ENCODE data around the gene KNCN. TPM values are rescaled to one million over a fixed set of nuclear protein-coding genes. Genes with fewer than 3 reads are reported as not detected.

Gene KNCN
- total and polyA plus RNA-seq, 10 of the 15 experiments (the other 5 are each of a cell fraction or from before 2014, with no cell fraction given), result not detected

GRCh38 chr1:46592823-46593222, 41.4 kb upstream of the KNCN start (continued):
- TF ChIP-seq ZBTB33 (IDR thresholded peaks at IDR 0.05) (no peak), STAT3 (IDR thresholded peaks at IDR 0.05; ENCODE audit: low read depth, low read length) (no peak), JUNB (IDR thresholded peaks at IDR 0.05) (no peak), KAT2A (conservative IDR thresholded peaks at IDR 0.05; ENCODE audit: control insufficient read depth, low read depth, low read length) (no peak), TARDBP (IDR thresholded peaks at IDR 0.05; ENCODE audit: borderline replicate concordance) (no peak)

GRCh38 chr1:46589529-46589928, 38.1 kb upstream of the KNCN start:
- intact Hi-C loops (cut with micrococcal nuclease; ENCODE audit: unreplicated experiment), result no loop called here
- ChIA-PET RAD21 (ENCODE audit: unreplicated experiment) (no interaction called here), POLR2A (no interaction called here), CTCF (no interaction called here), SMC1A (ENCODE audit: uncharacterized antibody, unreplicated experiment) (interaction anchor here (1.3 kb wide), 1 partner anchor 9 kb away, joined by 4 read pairs; no protein-coding TSS in a partner anchor)
- WGBS (ENCODE audit: insufficient coverage, insufficient replicate concordance, low lambda C conversion rate, missing lambda C conversion rate), result 98% methylated on average over 3 of the region's 3 CpGs
- H3K9ac ChIP-seq (ENCODE audit: control insufficient read depth, insufficient read depth, low read length), result no peak overlapping the region
- no TSS peak for BruUV-seq (replicated peaks)
- in situ Hi-C loops (cut with MboI), result no loop called here
- ATAC-seq (no peak), FAIRE-seq (no peak), DNase-seq (ENCODE audit: low read depth, low spot score) (no peak)
- H3K27ac ChIP-seq (ENCODE audit: control insufficient read depth, insufficient read depth), result no peak overlapping the region
- H4K20me1 ChIP-seq (ENCODE audit: control insufficient read depth, insufficient read depth), result no peaks in the 10 kb centered on the region
- no peak overlapping the region for H3K4me3 ChIP-seq
- no peaks in the 10 kb centered on the region; the same call in 2 of the 3 replicates for H3K9me3 ChIP-seq (replicated peaks; ENCODE audit: control insufficient read depth, insufficient read depth, low read length)
- peaks cover 4 to 27% of the 10 kb centered on the region in 2 experiments for H3K36me3 ChIP-seq (ENCODE audit: control insufficient read depth in 2 of 2, insufficient read depth in 2 of 2, low read length in 1 of 2)
- no peaks in the 10 kb centered on the region for H3K79me2 ChIP-seq (ENCODE audit: control insufficient read depth, insufficient read depth, low read length)
- no peaks in the 10 kb centered on the region for H3K27me3 ChIP-seq (replicated peaks in 1 of 2; ENCODE audit: control insufficient read depth in 2 of 2, insufficient read depth in 2 of 2, low read length in 1 of 2)
- H3K4me1 ChIP-seq (ENCODE audit: control insufficient read depth, insufficient read depth, low read length), result no peaks in the 10 kb centered on the region
- no peak overlapping the region for H3K4me2 ChIP-seq (ENCODE audit: control insufficient read depth, insufficient read depth)
- H2AFZ ChIP-seq (ENCODE audit: control insufficient read depth, low read depth, low read length), result no peak overlapping the region
- no peak for TF ChIP-seq NR2C1 (IDR thresholded peaks at IDR 0.05)
- no peak for TF ChIP-seq ETV6 (conservative IDR thresholded peaks at IDR 0.05 in 1 of 2, IDR thresholded peaks at IDR 0.05 in 1 of 2; ENCODE audit: borderline replicate concordance in 1 of 2, low read depth in 1 of 2)
- no peak for TF ChIP-seq IKZF2 (IDR thresholded peaks at IDR 0.05)
- no peak for TF ChIP-seq RELB (IDR thresholded peaks at IDR 0.05; ENCODE audit: low read depth)
- TF ChIP-seq SUPT20H (IDR thresholded peaks at IDR 0.05; ENCODE audit: borderline replicate concordance, control insufficient read depth, low read depth, low read length), result no peak
- no peak for TF ChIP-seq YY1 (IDR thresholded peaks at IDR 0.05; ENCODE audit: low read depth, low read length)
- TF ChIP-seq REST (IDR thresholded peaks at IDR 0.05; ENCODE audit: low read depth, low read length), result no peak
- TF ChIP-seq USF2 (IDR thresholded peaks at IDR 0.05; ENCODE audit: borderline replicate concordance, low read depth, low read length), result no peak
- no peak for TF ChIP-seq POLR2AphosphoS5 (IDR thresholded peaks at IDR 0.05; ENCODE audit: low read length)
